NCI-H82 (cell line): ENCODE results near the gene CDC42EP4.
A peak's percentile ranks its signal among the peaks of the same experiment; 100 is the strongest.

Experiments
- DNase-seq: peaks from one replicate; lab custom pipeline; 2025; lab: John Stamatoyannopoulos, UW

The CDC42EP4 gene, protein sequence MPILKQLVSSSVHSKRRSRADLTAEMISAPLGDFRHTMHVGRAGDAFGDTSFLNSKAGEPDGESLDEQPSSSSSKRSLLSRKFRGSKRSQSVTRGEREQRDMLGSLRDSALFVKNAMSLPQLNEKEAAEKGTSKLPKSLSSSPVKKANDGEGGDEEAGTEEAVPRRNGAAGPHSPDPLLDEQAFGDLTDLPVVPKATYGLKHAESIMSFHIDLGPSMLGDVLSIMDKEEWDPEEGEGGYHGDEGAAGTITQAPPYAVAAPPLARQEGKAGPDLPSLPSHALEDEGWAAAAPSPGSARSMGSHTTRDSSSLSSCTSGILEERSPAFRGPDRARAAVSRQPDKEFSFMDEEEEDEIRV

DNA sequence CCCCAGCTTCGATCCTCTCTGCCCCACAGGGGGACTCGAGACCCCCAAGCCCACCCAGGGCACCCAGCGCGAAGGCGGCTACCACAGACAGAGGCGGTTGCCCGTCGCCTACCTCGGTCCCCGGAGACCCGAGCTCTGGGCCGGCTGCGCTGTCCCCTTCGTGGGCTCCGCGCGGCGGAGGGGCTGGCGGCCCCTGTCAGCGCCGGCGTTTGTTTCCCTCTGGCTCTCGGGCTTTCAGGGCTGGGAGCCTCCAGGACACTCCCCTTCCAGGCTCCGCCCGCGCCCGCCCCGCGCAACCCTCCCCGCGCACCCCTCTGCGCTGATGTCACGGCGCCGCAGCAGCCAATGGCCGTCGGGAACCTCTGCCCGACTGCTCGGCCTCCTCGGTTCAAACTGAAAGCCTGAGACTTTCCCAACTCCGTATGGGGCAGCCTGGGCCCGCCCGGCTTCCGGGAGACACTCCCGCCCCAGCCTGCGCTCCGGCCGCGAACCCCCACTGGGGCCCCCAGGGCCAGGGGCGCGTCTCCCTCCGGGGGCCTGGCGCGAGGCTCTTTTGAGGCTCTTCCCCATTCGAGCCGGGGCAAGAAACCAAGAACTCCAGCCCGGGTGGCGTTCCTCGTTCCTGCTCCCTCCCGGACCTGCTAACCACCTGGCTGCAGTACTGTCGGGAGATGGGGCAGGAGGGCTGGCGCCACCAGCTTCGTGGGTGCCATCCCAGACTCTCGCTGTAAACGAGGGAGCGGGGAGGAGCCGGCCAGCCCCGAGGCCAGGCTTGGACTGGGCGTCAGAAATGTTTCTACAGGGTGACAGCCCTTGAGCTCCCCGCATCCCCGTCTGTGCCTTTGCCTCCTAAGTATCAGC, at the start of gene CDC42EP4:
TSS of gene CDC42EP4 (minus strand) at position 221 of the 861 bp plus-strand sequence. CDS start 25,501 bp downstream, outside the sequence.
- DNase-seq, result peak; percentile 96

DNA sequence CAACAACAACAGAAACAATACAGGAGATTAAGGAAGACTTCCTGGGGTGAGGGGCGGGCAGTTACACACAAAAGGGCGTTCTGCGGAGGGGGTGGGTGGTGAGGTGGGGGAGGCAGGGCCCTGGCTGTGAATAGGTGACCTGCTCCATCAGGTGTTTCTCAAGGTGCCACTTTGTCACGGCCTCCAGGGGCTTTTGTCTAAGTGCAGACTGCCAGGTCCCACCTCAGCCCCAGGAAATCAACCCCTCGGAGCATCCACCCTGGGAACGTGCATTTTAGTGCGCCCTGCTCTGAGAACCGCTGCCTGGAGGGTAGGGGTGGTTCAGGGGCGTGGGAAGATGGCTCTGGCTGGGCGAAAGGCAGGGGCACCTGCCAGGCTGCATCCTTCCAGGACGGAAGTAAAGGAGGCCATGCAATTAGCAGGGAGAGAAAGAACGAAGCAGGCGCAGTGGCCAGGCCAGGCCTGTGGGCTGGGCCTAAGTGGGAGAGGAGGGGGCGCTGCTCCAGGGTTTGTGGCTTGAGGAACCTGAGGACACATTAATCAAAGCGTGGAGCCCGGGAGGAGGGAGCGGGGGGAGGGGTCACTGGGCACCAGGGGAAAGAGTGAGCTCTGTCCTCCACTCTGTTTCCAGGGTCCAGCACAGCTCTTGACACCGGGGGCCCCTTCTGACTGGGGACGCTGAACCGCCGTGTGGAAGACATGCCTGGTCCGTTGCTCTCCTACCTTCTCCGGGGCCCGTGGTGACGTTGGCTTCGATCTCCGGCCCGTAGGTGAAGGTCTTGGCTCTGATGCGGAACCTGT, 49.4 kb upstream of the CDC42EP4 start:
- DNase-seq, result peak; percentile 20

DNA sequence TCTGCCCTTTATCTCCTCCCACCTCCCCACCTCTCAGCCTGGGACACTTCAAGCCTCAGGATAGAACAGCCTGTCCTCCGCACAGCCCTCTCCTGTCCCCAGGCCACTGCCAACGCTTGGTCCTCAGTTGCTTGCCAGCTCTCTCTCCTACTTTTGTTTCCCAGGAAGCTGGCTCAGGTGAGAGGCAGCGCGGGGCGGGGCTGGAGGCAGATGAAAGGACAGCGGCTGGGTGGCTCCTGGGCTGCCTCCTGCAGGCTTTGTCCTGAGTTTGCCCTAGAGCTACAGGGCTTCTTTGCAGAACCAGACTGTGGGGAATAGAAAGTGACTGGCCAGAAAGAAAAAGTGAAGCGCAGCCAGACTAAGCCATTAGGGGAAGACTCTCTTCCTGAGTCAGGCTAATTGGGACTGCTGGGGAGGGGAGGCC, 48.2 kb upstream of the CDC42EP4 start:
- no peak for DNase-seq

DNA sequence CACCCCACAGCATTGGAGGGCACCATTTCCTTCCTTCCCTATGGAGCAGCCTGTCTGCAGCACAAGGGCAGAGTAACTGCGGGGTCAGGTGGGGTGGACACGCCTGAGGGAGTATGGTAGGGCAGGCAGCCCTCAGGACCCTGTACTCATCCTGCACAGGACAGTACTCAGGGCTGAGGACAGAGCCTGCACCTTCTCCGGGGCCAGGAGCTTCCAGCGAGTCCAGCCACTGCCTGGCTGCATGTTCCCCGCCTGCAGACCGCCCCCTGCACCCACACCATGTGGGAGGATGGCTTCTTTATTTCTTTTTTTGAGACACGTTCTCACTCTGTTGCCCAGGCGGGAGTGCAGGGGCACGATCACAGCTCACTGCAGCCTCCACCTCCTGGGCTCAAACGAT, 47.6 kb upstream of the CDC42EP4 start:
- no peak for DNase-seq

DNA sequence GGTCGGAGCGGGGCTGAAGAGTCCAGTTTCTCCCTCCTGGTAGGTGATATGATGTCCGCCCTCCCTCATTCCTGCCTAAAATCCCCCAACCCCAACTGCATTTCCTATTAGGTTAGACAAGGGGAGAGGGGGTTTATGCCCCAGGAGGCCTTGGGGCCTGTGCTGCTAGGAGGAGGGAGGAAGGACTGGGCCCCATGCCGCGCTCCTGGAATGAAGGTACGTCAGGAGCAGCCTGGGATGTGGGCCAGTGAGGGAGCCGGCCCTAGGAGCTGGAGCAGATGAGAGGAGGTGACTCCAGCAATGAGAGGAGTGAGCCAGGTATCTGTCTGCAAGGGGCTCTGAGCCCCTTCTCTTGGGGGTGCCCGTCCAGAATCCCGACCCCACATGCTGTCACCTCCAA, 46.9 kb upstream of the CDC42EP4 start:
- DNase-seq, result no peak

DNA sequence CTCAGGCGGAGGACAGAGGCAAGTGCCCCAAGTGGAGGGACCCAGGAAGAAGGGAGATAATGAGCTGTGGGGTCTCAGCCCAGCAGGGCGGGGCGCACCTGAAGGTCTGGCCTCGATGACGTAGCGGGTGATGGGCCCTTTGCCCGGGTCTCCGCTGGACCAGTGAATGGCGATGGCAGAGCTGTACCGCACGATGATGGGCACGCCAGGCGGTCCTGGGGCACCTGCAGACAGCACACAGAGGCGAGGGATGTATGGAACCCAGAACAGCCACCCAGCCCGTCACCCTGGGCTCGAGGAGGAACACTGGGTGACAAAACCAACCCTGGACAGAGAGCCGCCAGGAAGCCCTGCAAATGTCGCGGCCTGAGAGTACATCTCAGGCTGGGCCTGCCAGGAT, 46.2 kb upstream of the CDC42EP4 start:
- DNase-seq, result no peak

DNA sequence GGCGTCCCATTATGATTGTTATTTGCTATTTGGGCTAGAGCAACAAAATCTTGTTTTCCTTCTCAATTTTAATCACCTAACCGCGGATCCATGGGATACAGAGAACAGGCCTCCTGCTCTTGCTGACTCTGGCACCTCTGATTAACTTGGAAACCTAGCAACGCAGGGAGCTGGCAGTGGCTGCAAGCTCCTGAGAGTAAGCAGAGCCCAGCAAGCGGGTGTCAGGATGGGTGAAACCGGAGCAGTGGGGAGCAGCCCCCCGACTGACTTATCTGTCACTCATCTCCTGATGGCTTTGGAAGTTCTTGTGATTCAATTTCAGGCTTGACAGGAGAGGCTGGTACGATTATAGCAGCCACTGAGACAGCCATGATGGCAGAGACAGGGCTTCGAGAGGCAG, 45.5 kb upstream of the CDC42EP4 start:
- DNase-seq, result no peak

DNA sequence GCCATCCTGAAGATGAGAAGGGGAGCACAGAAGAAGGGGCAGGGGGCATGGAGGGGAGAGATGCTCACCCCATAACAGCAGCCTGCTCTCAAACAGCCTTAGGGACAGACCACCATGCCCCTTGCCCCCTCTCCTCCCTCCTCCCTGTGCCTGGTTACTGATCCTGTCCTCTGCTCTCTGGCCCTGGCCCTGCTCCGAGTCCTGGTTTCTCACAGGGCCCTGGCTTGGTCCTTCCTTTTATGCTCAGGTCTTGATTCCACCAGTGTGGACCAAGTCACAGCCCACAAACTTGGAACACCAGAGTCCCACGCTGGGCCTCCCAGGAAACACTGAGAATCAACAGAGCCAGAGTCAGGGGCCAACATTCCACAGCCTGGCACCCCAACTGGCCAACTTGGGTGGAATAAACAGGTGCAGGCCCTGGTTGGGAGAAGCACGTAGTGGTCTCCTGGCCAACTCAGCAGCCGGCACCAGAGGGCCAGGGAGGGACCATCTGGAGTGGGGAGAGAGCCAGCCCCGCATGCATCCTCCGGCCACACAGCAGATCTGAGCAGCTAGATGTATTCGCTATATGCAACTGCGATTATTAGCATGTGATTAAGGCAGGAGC, 44.9 kb upstream of the CDC42EP4 start:
- DNase-seq, result no peak

DNA sequence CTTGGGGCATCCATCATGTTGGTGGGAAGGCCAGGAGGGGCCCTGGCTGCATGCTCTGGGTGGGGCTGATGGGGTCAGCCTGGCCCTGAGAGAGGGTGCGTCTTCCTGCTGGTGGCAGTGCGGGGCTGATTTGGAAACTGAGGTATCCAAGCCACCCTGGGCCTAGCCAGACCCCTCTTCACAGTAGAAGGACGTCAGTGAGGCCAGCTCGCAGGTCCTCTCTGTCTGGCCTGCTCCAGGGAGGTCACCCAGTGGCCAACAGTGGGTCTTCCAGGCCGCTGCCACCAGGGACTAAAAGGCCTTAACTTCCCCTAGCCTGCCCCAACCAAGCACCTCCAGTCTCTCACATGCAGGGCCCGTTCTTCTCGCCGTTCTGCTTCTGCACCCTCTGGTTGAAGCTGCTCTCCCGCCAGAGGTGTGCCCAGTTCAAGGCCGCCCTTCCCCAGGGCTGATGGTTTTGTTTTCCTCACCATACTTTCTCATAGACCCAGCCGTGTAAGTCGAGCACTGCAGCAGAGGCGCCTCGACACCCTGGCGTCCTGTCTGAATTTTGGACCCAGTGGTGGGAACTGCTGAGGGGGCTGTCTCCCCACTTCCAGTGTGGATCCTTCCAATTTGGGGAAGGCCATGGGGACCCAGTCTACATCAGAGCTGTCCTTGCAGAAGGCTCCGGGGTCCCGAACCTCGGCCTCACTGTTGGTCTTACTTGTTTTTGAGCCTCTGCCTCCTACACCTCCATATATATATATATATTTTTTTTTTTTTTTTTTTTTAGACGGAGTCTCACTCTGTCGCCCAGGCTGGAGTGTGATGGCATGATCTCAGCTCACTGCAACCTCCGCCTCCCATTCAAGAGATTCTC, 42.9 kb upstream of the CDC42EP4 start:
- DNase-seq, result no peak

DNA sequence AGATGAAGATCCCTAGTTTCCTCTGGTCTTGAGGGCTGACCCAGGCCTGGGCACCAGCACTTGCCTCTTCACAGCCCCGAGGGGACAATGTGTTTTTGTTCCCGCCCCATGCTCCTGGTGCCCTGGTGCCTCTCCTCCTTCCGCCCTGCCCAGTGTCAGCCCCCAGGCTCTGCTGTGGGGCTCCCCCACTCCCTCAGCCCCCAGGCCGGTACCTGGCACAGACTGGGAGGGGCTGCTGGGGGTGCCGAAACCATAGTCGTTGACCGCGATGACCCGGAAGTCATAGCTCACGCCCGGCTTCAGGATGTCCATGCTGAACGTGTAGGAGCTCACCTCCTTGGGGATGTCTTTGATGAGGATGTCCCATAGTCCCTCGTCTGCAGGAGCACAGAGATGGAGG, 40.5 kb upstream of the CDC42EP4 start:
- DNase-seq, result no peak

DNA sequence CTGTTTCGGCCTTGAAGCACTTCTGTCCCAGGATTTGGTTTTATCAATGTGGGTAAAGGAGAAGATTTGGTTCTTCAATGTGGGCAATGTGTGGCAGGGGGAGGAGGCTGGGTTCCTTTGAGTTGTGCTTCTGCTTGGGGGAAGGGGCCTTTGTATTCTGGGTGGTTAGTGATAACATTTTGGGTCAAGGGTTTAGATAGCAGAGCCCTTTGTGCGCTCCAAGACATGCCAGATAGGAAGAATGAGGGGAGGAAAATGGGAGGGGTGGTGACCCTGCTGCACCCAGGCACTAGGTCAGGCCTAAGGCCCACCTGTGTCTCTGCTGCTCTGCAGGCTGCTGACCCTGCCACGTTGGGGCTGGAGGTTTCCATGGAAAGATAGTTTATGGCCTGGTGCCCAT, 40.0 kb upstream of the CDC42EP4 start:
- no peak for DNase-seq

DNA sequence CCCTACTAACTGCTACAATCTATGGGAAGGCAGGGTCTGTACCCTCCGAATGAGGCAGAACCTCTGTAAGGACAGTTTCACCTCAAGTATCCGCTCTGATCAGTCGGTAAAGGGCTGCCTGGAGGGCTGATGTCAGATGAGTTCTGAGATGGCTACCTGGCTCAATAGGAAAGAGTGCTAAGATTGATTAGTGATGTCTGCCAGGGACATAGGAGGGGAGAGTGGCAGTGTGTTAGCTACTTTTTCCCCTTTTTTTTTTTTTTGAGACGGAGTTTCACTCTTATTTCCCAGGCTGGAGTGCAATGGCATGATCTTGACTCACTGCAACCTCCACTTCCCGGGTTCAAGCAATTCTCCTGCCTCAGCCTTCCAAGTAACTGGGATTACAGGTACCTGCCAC, 39.1 kb upstream of the CDC42EP4 start:
- no peak for DNase-seq

DNA sequence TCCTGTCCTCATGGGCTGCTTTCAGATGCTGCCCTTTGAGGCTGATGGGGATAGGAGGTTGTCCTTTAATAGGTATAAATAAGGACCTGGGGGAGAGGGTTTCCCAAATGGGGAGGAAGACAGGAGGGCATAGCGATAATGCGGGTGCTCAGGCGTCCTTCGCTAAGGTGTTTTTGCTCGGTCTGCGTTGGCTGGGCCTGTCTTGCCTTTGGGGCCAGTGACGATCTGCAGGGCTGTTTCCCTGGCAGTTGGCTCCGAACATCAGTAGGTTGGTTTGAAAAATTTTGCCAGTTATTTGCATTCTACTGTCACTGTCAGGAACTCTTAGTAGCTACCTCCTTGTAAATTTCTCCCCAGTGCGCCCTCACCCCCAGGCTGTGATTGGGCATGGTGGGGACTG, 37.8 kb upstream of the CDC42EP4 start:
- no peak for DNase-seq

DNA sequence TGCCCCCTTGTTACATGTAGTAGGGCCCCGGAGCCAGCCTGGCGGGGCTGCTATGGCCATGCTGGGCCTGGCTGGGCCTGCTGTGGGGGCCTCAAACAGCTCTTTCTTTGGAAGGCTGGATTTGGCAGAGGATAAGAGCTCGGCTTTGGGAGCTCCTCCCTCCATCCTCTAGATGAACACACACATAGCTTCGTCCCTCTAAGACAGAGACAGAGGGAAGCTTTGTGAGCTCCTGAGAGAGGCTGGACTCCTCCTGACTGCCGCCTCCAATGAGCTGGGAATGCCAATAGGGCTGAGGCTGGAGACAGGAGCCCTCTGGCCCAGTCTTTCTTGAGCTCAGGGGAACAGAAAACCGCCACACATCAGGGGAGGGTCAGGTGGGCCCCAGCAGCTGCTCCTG, 37.3 kb upstream of the CDC42EP4 start:
- DNase-seq, result peak; percentile 71

DNA sequence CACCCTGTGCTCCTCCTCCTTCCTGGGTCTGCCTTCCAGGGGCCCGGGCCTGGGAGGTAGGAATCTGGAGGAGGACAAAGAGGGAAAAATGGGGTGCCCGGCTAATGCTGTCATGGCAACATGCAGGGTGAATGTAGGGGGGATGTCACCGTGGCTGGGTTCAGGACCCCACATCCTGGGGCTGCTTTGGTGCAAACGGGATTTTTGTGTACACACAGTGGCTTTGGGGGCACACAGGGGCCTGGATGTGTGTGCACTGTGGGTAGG, 37.0 kb upstream of the CDC42EP4 start:
- no peak for DNase-seq

DNA sequence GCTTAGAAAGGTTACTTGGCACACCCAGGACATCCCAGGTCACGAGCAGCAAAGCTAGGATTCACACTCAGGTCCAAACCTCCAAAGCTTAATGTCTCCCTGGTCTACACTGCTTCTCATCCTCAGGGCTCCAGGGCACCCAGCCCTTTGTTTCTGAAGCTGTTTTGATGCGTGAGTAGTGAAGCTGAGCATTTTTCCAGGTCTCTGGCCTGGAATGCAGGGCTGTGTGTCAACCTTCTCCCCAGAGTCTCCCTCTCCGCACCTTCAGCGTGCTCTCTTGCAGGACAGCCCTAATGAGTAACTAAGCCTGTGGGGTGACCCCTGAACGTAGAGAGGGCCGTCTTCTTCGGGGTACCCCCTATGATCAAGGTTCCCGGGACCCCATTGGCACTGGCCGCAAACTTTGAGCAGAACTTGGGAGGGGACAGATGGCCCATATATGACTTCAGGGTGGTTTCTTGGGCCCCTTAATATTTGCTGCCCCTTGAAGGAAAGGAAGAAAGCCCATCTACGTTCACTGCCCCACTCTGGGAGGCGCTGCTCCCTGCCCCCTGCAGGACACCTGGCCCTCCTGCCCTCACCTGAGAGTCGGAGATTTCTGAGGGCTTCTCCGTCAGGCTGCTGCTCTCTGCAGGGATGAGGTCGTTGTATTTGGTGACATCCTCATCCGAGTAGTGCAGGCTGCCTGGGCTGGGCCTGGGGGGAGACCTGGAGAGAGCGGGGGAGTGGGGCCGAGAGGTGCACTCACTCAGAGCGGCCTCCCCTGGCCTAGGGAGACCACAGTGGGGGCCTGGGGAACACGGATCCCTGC, 36.4 kb upstream of the CDC42EP4 start:
- no peak for DNase-seq

DNA sequence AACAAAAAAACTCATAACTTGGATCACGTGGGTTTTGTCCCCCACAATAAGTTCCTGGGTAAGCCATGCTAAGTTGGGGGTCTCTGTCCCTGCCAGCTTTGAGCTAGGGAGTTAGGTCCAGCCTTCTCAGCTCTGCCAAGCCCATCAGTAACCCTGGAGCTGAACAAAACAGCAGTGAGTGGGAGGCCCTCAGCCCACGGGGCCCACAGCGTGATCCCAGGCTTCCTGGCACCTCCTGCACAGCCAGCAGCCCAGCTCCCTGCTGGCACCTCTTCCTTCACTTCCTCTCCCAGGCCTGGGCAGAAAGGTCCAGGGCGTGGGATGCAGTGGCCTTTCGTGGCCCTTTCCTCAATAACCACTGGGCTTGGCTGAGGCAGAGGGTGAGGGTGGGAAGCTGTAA, 35.5 kb upstream of the CDC42EP4 start:
- DNase-seq, result no peak

DNA sequence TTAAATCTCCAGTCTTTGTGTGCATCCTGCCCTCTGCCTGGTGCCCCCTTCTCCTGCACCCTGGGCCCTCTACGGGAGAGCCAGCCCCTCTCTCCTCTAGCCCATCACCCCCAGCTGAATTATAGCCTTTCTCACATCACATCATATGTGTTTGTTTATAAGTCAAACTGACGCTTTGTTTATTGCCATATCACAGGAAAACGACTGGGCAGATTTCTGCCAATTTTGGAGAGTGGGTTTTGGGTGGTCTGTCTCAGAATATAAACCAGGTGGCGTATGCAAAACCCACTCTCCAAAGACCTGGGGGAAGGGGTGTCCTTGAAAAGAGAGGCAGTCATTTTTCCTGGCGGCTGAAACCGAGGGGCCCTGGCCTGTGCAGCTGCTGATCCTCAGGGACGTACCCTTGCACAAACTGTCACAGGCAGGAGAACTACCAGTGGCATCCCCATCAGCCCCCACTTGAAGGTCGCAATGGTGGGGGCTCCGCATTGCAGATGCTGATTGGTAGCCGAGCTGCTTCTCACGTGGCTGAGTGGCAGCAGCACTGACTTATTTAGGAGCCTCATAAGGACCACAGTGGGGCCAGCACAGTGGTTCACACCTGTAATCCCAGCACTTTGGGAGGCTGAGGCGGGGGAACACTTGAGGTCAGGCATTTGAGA, 34.8 kb upstream of the CDC42EP4 start:
- no peak for DNase-seq

DNA sequence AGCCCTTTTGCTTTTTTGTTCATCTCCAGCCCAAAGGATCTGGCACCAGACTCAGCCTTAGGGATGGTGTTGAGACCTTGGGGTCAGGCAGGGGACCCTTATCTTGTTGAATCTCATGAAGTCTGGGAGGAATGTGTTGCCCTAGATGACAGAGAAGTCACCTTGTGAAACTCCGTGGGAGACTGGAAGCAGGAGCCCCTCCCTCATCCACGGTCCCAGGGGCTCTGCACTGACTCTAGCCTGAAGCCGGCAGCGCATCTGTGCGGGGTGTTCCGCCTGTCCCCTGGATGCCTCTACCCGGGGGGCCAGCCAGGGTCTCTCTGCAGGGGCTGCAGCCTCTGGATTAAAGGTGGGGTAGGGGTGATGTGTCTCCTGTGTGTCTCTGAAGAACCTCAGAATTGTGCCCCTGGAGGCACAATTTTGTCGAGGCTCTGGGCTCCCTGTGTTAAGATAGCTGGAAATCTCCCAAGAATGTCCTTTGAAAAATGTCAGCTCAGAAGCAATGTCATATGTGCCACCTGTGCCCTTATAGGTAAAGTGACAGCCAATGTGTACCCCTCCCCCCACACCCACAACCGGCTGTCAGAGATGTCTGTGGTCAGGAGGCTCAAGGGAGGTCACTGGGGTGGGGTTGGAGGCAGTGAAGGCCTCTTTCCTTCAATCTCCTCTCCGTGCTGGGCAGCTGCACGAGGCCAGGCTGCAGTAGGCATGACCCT, 32.1 kb upstream of the CDC42EP4 start:
- peak; percentile 68 for DNase-seq
